Lower leg skin (tissue), 3 donors: Measurements from ENCODE around the gene TMCO1.

Experiments used
- POLR2A ChIP-seq, 2 donors: fragments of 450-650 bp; IDR thresholded peaks; one replicate each; pipeline ENCODE4 v1.6.1; 2016 to 2017; ENCODE audit warnings: antibody characterized with exemption in 2 of 2, mild to moderate bottlenecking in 1 of 2, moderate library complexity in 1 of 2
- TF ChIP-seq, protein P1 (sequence below), 3 donors: fragments of 450-650 bp; IDR thresholded peaks; one replicate each; pipeline ENCODE4 v1.5.1; 2016; ENCODE audit warnings: antibody characterized with exemption in 3 of 3, mild to moderate bottlenecking in 3 of 3, moderate library complexity in 2 of 3

DNA sequence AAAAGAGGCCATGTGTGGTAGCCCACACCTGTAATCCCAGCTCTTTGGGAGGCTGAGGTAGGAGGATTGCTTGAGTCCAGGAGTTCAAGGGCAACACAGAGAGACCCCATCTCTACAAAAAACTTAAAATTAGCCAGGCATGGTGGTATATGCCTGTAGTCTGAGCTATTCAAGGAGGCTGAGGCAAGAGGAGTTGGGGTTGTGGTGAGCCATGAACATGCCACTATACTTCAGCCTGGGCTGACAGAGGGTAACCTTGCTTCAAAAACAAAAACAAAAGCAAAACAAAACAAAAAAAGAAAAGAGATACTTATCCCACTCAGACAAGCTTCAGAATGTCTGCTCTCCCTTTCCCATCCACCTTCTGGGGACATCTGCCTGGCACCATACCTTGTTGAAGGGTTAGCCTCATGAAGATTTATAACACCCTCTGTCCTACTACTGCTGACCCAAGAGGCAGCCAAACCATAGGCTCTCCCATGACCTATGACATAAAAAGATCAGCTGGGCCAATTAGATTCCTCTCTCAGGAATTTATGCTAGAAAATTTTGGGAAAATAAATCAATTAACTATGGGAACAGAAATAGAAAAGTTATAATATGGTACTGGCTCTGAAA lies 13.2 kb downstream of the TMCO1 start:
- TF ChIP-seq POLR2A (IDR thresholded peaks at IDR 0.05): no peak
- TF ChIP-seq, protein P1, sequence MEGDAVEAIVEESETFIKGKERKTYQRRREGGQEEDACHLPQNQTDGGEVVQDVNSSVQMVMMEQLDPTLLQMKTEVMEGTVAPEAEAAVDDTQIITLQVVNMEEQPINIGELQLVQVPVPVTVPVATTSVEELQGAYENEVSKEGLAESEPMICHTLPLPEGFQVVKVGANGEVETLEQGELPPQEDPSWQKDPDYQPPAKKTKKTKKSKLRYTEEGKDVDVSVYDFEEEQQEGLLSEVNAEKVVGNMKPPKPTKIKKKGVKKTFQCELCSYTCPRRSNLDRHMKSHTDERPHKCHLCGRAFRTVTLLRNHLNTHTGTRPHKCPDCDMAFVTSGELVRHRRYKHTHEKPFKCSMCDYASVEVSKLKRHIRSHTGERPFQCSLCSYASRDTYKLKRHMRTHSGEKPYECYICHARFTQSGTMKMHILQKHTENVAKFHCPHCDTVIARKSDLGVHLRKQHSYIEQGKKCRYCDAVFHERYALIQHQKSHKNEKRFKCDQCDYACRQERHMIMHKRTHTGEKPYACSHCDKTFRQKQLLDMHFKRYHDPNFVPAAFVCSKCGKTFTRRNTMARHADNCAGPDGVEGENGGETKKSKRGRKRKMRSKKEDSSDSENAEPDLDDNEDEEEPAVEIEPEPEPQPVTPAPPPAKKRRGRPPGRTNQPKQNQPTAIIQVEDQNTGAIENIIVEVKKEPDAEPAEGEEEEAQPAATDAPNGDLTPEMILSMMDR (IDR thresholded peaks at IDR 0.05): no peak
